ACHN (cell line): ENCODE data around the gene GRIA1.

Experiments
- DNase-seq: peaks from one replicate; pipeline ENCODE4 v3.0.0-alpha.2; 2015
- in situ Hi-C: cut with HindIII; loops from 2 replicates; pipeline ENCODE4 v1.10.0; 2017; ENCODE audit warnings: low sequenced_read_pairs, low pct_ligation_motif_present, low pct_unique_long_range_greater_than_20kb

The GRIA1 gene

GRCh38 chr5:153672347-153673090 lies 182.0 kb downstream of the GRIA1 start:
- in situ Hi-C loops, result no loop called here
- no peak for DNase-seq

GRCh38 chr5:153674356-153674755 lies 183.9 kb downstream of the GRIA1 start:
- DNase-seq, result no peak
- in situ Hi-C loops, result no loop called here

GRCh38 chr5:153676406-153676805 lies 185.9 kb downstream of the GRIA1 start:
- in situ Hi-C loops, result no loop called here
- no peak for DNase-seq

GRCh38 chr5:153676821-153677220 lies 186.4 kb downstream of the GRIA1 start:
- in situ Hi-C loops, result no loop called here
- no peak for DNase-seq

GRCh38 chr5:153678617-153679329 lies 188.3 kb downstream of the GRIA1 start:
- DNase-seq, result no peak
- in situ Hi-C loops, result no loop called here

GRCh38 chr5:153690236-153690635 lies 199.8 kb downstream of the GRIA1 start:
- in situ Hi-C loops, result no loop called here
- no peak for DNase-seq

- in situ Hi-C loops, result no loop called here
Measured at GRCh38 chr5:153696256-153696655, 205.8 kb downstream of the GRIA1 start.

GRCh38 chr5:153699035-153699434 lies 208.6 kb downstream of the GRIA1 start:
- no peak for DNase-seq

More at GRCh38 chr5:153696256-153696655, 205.8 kb downstream of the GRIA1 start:
- no peak for DNase-seq

GRCh38 chr5:153700940-153701339 lies 210.5 kb downstream of the GRIA1 start:
- DNase-seq, result no peak
- in situ Hi-C loops, result no loop called here

More at GRCh38 chr5:153699035-153699434, 208.6 kb downstream of the GRIA1 start:
- in situ Hi-C loops, result no loop called here

GRCh38 chr5:153702265-153702664 lies 211.8 kb downstream of the GRIA1 start:
- no peak for DNase-seq
- in situ Hi-C loops, result no loop called here

- no peak for DNase-seq
Measured at GRCh38 chr5:153704110-153704509, 213.6 kb downstream of the GRIA1 start.

GRCh38 chr5:153707626-153708025 lies 217.2 kb downstream of the GRIA1 start:
- in situ Hi-C loops, result no loop called here
- no peak for DNase-seq

More at GRCh38 chr5:153704110-153704509, 213.6 kb downstream of the GRIA1 start:
- in situ Hi-C loops, result no loop called here

- in situ Hi-C loops, result no loop called here
- DNase-seq, result peak; percentile 15
Measured at GRCh38 chr5:153711755-153712154, 221.3 kb downstream of the GRIA1 start.

- in situ Hi-C loops, result no loop called here
Measured at GRCh38 chr5:153712946-153713345, 222.5 kb downstream of the GRIA1 start.

GRCh38 chr5:153713943-153714342 lies 223.5 kb downstream of the GRIA1 start:
- in situ Hi-C loops, result no loop called here
- DNase-seq, result no peak

More at GRCh38 chr5:153712946-153713345, 222.5 kb downstream of the GRIA1 start:
- no peak for DNase-seq

- in situ Hi-C loops, result no loop called here
- DNase-seq, result no peak
Measured at GRCh38 chr5:153714798-153715197, 224.3 kb downstream of the GRIA1 start.

GRCh38 chr5:153717287-153717686 lies 226.8 kb downstream of the GRIA1 start:
- in situ Hi-C loops, result no loop called here
- DNase-seq, result no peak

- no peak for DNase-seq
- in situ Hi-C loops, result no loop called here
Measured at GRCh38 chr5:153718713-153719112, 228.2 kb downstream of the GRIA1 start.

- no peak for DNase-seq
- in situ Hi-C loops, result no loop called here
Measured at GRCh38 chr5:153719324-153719723, 228.9 kb downstream of the GRIA1 start.
